IPS-NIHi7 (cell line): ENCODE data around the gene KRT7.

Source experiments
- DNase-seq: peaks from one replicate; pipeline ENCODE4 v3.0.0; 2012; ENCODE audit warnings: mixed read lengths; ENCODE audit errors: extremely low spot score

KRT7 gene

GRCh38 chr12:52199294-52199919 is 33.6 kb upstream of the KRT7 start:
- no peak for DNase-seq

- DNase-seq, result peak; percentile 78
Observed at GRCh38 chr12:52200086-52200780, 32.8 kb upstream of the KRT7 start.

- DNase-seq, result no peak
Observed at GRCh38 chr12:52200781-52201450, 32.1 kb upstream of the KRT7 start.

- DNase-seq, result no peak
Observed at GRCh38 chr12:52201451-52201839, 31.6 kb upstream of the KRT7 start.

- no peak for DNase-seq
Observed at GRCh38 chr12:52202361-52203078, 30.5 kb upstream of the KRT7 start.

- no peak for DNase-seq
Observed at GRCh38 chr12:52203079-52203921, 29.7 kb upstream of the KRT7 start.

- no peak for DNase-seq
Observed at GRCh38 chr12:52204095-52204930, 28.7 kb upstream of the KRT7 start.

GRCh38 chr12:52204931-52205505 is 28.0 kb upstream of the KRT7 start:
- DNase-seq, result no peak

GRCh38 chr12:52205612-52206303 is 27.3 kb upstream of the KRT7 start:
- DNase-seq, result no peak

- DNase-seq, result no peak
Observed at GRCh38 chr12:52206304-52207040, 26.6 kb upstream of the KRT7 start.

- DNase-seq, result no peak
Observed at GRCh38 chr12:52207106-52207505, 25.9 kb upstream of the KRT7 start.

- DNase-seq, result no peak
Observed at GRCh38 chr12:52207895-52208294, 25.1 kb upstream of the KRT7 start.

- no peak for DNase-seq
Observed at GRCh38 chr12:52208424-52209165, 24.4 kb upstream of the KRT7 start.

GRCh38 chr12:52209321-52209720 is 23.7 kb upstream of the KRT7 start:
- DNase-seq, result no peak

GRCh38 chr12:52210186-52210924 is 22.7 kb upstream of the KRT7 start:
- DNase-seq, result no peak

GRCh38 chr12:52210925-52211650 is 22.0 kb upstream of the KRT7 start:
- no peak for DNase-seq
